Metanephros (tissue), 2 donors: Measurements from ENCODE around the gene RNF187. TPM values are rescaled to one million over a fixed set of nuclear protein-coding genes. Genes with fewer than 3 reads are reported as not detected.

Source experiments
- small RNA-seq: library from RNA; depleted of rRNA; stranded (forward); fragments of <200 nt; gene quantifications from one replicate; pipeline ENCODE3, GENCODE V24; 2014; ENCODE audit warnings: low replicate concordance
- total RNA-seq: library from RNA; depleted of rRNA; stranded (reverse); fragments of >200 nt; gene quantifications from one replicate; pipeline ENCODE4 v1.2.3, GENCODE V29; 2014

Gene RNF187
- 25.6 TPM for total RNA-seq

GRCh38 chr1:228487336-228488124 lies at the start of gene RNF187:
Gene RNF187 (plus strand): TSS chr1:228487382.

Small RNAs within 50 kb of the gene (small RNA-seq; reads per million reads assigned to genes)
- not detected for gene MIR4666A

Other genes with a start within 250 kb of the RNF187 start
- gene TRIM11, start 80.5 kb upstream of the RNF187 start, total RNA-seq: 18.0 TPM
- gene TRIM17, start 70.5 kb upstream of the RNF187 start, total RNA-seq: 4.6 TPM
- gene RHOU, start 248.1 kb downstream of the RNF187 start, total RNA-seq: 16.0 TPM